H1 (cell line): Measurements from ENCODE around the gene AFAP1L2. TPM values are rescaled to one million over a fixed set of nuclear protein-coding genes. Genes with fewer than 3 reads are reported as not detected.

Experiments
- CTCF ChIA-PET: fragments of 300-600 bp; sonication (Branson Sonifier 250); formaldehyde crosslinking; loops from one replicate; lab custom pipeline; 2021; ENCODE audit not compliant: partially characterized antibody; lab: Charles Lee
- POLR2A ChIA-PET: fragments of 300-600 bp; sonication (Branson Sonifier 250); formaldehyde crosslinking; loops from one replicate; lab custom pipeline; 2021; ENCODE audit warnings: inconsistent platforms; ENCODE audit not compliant: partially characterized antibody; lab: Charles Lee
- DNase-seq, 2 experiments: peaks; one replicate each; pipeline versions ENCODE4 v3.0.0 to v3.0.0-alpha.2; 2010 to 2022; ENCODE audit warnings: low spot score in 2 of 2, low read depth in 1 of 2, mixed read lengths in 1 of 2
- FAIRE-seq: peaks from 2 replicates; lab custom pipeline; 2011; peaks lifted over from hg19 to GRCh38; lab: Jason Lieb, UNC
- H2AFZ ChIP-seq: 2 replicates; pipeline ENCODE4 v1.8.1; 2012; ENCODE audit warnings: low read length, inconsistent platforms
- H2AK5ac ChIP-seq: 2 replicates; pipeline ENCODE4 v1.6.1; 2013; ENCODE audit warnings: low read depth, low read length
- H2BK120ac ChIP-seq: replicated peaks from 2 replicates; pipeline ENCODE3; 2013; ENCODE audit warnings: low read depth, low read length, inconsistent platforms
- H2BK12ac ChIP-seq: 2 replicates; pipeline ENCODE4 v1.6.1; 2013; ENCODE audit warnings: low read depth, low read length
- H2BK15ac ChIP-seq: 2 replicates; pipeline ENCODE4 v1.6.1; 2013; ENCODE audit warnings: low read length
- H2BK20ac ChIP-seq: 2 replicates; pipeline ENCODE4 v1.6.1; 2013; ENCODE audit warnings: low read length
- H2BK5ac ChIP-seq: 2 replicates; pipeline ENCODE4 v1.6.1; 2013; ENCODE audit warnings: low read depth, low read length
- H3K14ac ChIP-seq: 2 replicates; pipeline ENCODE4 v1.6.1; 2013; ENCODE audit warnings: inconsistent platforms; ENCODE audit not compliant: insufficient read length
- H3K18ac ChIP-seq: 2 replicates; pipeline ENCODE4 v1.6.1; 2013; ENCODE audit warnings: low read length; ENCODE audit errors: extremely low read depth
- H3K23ac ChIP-seq: 2 replicates; pipeline ENCODE4 v1.6.1; 2013; ENCODE audit warnings: inconsistent platforms; ENCODE audit not compliant: insufficient read length
- H3K23me2 ChIP-seq: 2 replicates; pipeline ENCODE4 v1.6.1; 2013; ENCODE audit warnings: low read depth, low read length
- H3K27ac ChIP-seq: 2 replicates; pipeline ENCODE4 v1.6.1; 2011; ENCODE audit warnings: low read depth, low read length, inconsistent platforms
- H3K27me3 ChIP-seq, 4 experiments: replicated peaks in 1 of 4; 1 replicate in 1 of 4; 2 replicates in 3 of 4; pipeline versions ENCODE4 v1.6.1 to v1.8.1; 2011 to 2013; ENCODE audit warnings: low read length in 3 of 4, mild to moderate bottlenecking in 3 of 4, inconsistent platforms in 2 of 4, mixed read lengths in 2 of 4, moderate library complexity in 1 of 4; ENCODE audit not compliant: control insufficient read depth in 3 of 4, insufficient read depth in 3 of 4; ENCODE audit errors: extremely low read depth in 1 of 4
- H3K36me3 ChIP-seq, 4 experiments: 2 replicates each; pipeline versions ENCODE4 v1.6.1 to v1.8.1; 2011 to 2013; ENCODE audit warnings: mild to moderate bottlenecking in 4 of 4, low read length in 3 of 4, moderate library complexity in 2 of 4, control low read depth in 1 of 4, inconsistent platforms in 1 of 4; ENCODE audit not compliant: insufficient read depth in 4 of 4, control insufficient read depth in 2 of 4
- H3K4ac ChIP-seq: replicated peaks from 2 replicates; pipeline ENCODE3; 2013; ENCODE audit warnings: low read length, low read depth, mixed read lengths, inconsistent platforms; ENCODE audit not compliant: insufficient read length
- H3K4me1 ChIP-seq, 4 experiments: replicated peaks in 1 of 4; 1 replicate in 1 of 4; 2 replicates in 3 of 4; pipeline versions ENCODE4 v1.6.1 to v1.8.1; 2011 to 2013; ENCODE audit warnings: low read length in 3 of 4, inconsistent platforms in 2 of 4, mixed read lengths in 1 of 4; ENCODE audit not compliant: insufficient read depth in 4 of 4, control insufficient read depth in 3 of 4
- H3K4me2 ChIP-seq, 2 experiments: 2 replicates each; pipeline versions ENCODE4 v1.6.1 to v1.8.1; 2011 to 2013; ENCODE audit warnings: low read depth in 2 of 2, low read length in 2 of 2, control low read depth in 1 of 2, inconsistent platforms in 1 of 2, mild to moderate bottlenecking in 1 of 2; ENCODE audit not compliant: insufficient read depth in 1 of 2
- H3K4me3 ChIP-seq, 4 experiments: fragments of 200-600, 300-600 bp in 1 of 4; sonication (generic), shearing (Covaris generic), sonication (Bioruptor Twin) in 1 of 4; 2 replicates each; pipeline versions ENCODE4 v1.5.1 to v1.8.1; 2011 to 2016; ENCODE audit warnings: low read length in 4 of 4, low read depth in 3 of 4, control low read depth in 2 of 4, inconsistent platforms in 2 of 4, mild to moderate bottlenecking in 2 of 4, mixed read lengths in 1 of 4, moderate library complexity in 1 of 4; ENCODE audit not compliant: insufficient read depth in 2 of 4; ENCODE audit errors: extremely low read depth in 1 of 4
- H3K56ac ChIP-seq: replicated peaks from 2 replicates; pipeline ENCODE3; 2013; ENCODE audit warnings: low read depth, mild to moderate bottlenecking, mixed read lengths, low read length, inconsistent platforms; ENCODE audit not compliant: insufficient read length
- H3K79me1 ChIP-seq: 2 replicates; pipeline ENCODE4 v1.6.1; 2013; ENCODE audit warnings: low read depth, low read length, control low read depth
- H3K79me2 ChIP-seq, 2 experiments: 2 replicates each; pipeline versions ENCODE4 v1.6.1 to v1.8.1; 2012 to 2013; ENCODE audit warnings: low read length in 2 of 2, mild to moderate bottlenecking in 2 of 2, inconsistent platforms in 1 of 2; ENCODE audit not compliant: insufficient read depth in 2 of 2, control insufficient read depth in 1 of 2
- H3K9ac ChIP-seq, 4 experiments: replicated peaks in 1 of 4; 1 replicate in 1 of 4; 2 replicates in 3 of 4; pipeline versions ENCODE4 v1.6.1 to v1.8.1; 2011 to 2013; ENCODE audit warnings: low read depth in 3 of 4, low read length in 3 of 4, control low read depth in 2 of 4, mild to moderate bottlenecking in 2 of 4, moderate library complexity in 2 of 4, inconsistent platforms in 1 of 4; ENCODE audit errors: extremely low read depth in 1 of 4
- H3K9me3 ChIP-seq, 2 experiments: 2 replicates each; pipeline versions ENCODE4 v1.6.1 to v1.8.1; 2012 to 2013; ENCODE audit warnings: mild to moderate bottlenecking in 2 of 2, moderate library complexity in 2 of 2, control low read depth in 1 of 2, inconsistent platforms in 1 of 2, low read depth in 1 of 2, low read length in 1 of 2, mixed read lengths in 1 of 2; ENCODE audit not compliant: insufficient read depth in 2 of 2
- H4K20me1 ChIP-seq, 2 experiments: replicated peaks in 1 of 2; 2 replicates each; pipeline versions ENCODE3 to v1.8.1; 2011 to 2013; ENCODE audit warnings: inconsistent platforms in 2 of 2, low read length in 2 of 2, mild to moderate bottlenecking in 1 of 2; ENCODE audit not compliant: insufficient read depth in 2 of 2, control insufficient read depth in 1 of 2
- H4K5ac ChIP-seq: 2 replicates; pipeline ENCODE4 v1.6.1; 2013; ENCODE audit warnings: low read length, low read depth, mixed read lengths, inconsistent platforms; ENCODE audit not compliant: insufficient read length
- H4K8ac ChIP-seq: 2 replicates; pipeline ENCODE4 v1.8.0; 2013; ENCODE audit warnings: mild to moderate bottlenecking, moderate library complexity, low read length, inconsistent platforms; ENCODE audit not compliant: insufficient read depth; ENCODE audit errors: extremely low read depth
- H4K91ac ChIP-seq: replicated peaks from 2 replicates; pipeline ENCODE3; 2013; ENCODE audit warnings: low read length, mixed read lengths, inconsistent platforms; ENCODE audit not compliant: insufficient read length
- ASH2L ChIP-seq: fragments of 200-600, 300-600 bp; sonication (generic); IDR thresholded peaks from one replicate; pipeline ENCODE4 v1.7.1; 2017; ENCODE audit warnings: low read length
- ATF2 ChIP-seq: IDR thresholded peaks from 2 replicates; pipeline ENCODE4 v1.6.1; 2012; ENCODE audit warnings: low read length, inconsistent platforms
- CBX5 ChIP-seq: fragments of 300-800, 300-1000 bp; sonication (generic); IDR thresholded peaks from 2 replicates; pipeline ENCODE4 v1.7.1; 2016; ENCODE audit warnings: antibody characterized with exemption, low read length, low read depth
- CHD1 ChIP-seq: IDR thresholded peaks from 2 replicates; pipeline ENCODE4 v1.6.1; 2012; ENCODE audit warnings: low read depth, low read length, improper control_type of control experiment
- FOSL1 ChIP-seq: IDR thresholded peaks from 2 replicates; pipeline ENCODE4 v1.6.1; 2011; ENCODE audit warnings: mild to moderate bottlenecking, low read depth, low read length, moderate library complexity; ENCODE audit not compliant: insufficient read depth
- MAFK ChIP-seq: IDR thresholded peaks from 2 replicates; pipeline ENCODE4 v1.6.1; 2012; ENCODE audit warnings: low read depth, mild to moderate bottlenecking, improper control_type of control experiment, low read length
- NRF1 ChIP-seq: IDR thresholded peaks from 2 replicates; pipeline ENCODE4 v1.6.1; 2011; ENCODE audit warnings: mild to moderate bottlenecking, low read depth, low read length, improper control_type of control experiment
- RXRA ChIP-seq: IDR thresholded peaks from 2 replicates; pipeline ENCODE4 v1.6.1; 2011; ENCODE audit warnings: low read depth, mild to moderate bottlenecking, low read length, moderate library complexity; ENCODE audit not compliant: insufficient read depth
- TAF7 ChIP-seq: optimal IDR thresholded peaks from 2 replicates; pipeline ENCODE3; 2011; ENCODE audit warnings: low read depth, mild to moderate bottlenecking, inconsistent platforms, low read length, moderate library complexity, borderline replicate concordance
- WGBS, 2 experiments: shearing (Covaris generic) in 1 of 2; methylation state at CpG; one replicate each; pipeline versions ENCODE4 v1.1.6 to v1.1.7; 2013 to 2015; ENCODE audit warnings: low lambda C conversion rate in 2 of 2, mixed read lengths in 2 of 2, inconsistent platforms in 1 of 2, low coverage in 1 of 2, missing lambda C conversion rate in 1 of 2; ENCODE audit not compliant: insufficient replicate concordance in 2 of 2, insufficient coverage in 1 of 2, insufficient read length in 1 of 2; ENCODE audit errors: extremely low coverage in 1 of 2, missing lambda C conversion rate in 1 of 2; 5-methylcytosine and 5-hydroxymethylcytosine counted together
- polyA plus RNA-seq, 7 experiments: library from polyadenylated mRNA; depleted of rRNA in 3 of 7; stranded (reverse) in 5 of 7; unstranded in 2 of 7; fragments of >200 nt in 5 of 7; fragments of 200-250 nt in 2 of 7; gene quantifications; 1 replicate in 5 of 7; 2 replicates in 1 of 7; 4 replicates in 1 of 7; pipeline versions ENCODE4 v1.2.1 to v1.2.3, GENCODE V29; 2011 to 2013; ENCODE audit warnings: missing spikeins in 2 of 7, mixed read lengths in 2 of 7
- total RNA-seq: library from RNA; stranded (reverse); fragmentation: NEBNext Ultra II Directional; extraction: Animal tissue kit (Norgen Biotek cat#: 25700); gene quantifications from 2 replicates; pipeline ENCODE4 v1.2.1, GENCODE V29; 2021

AFAP1L2 gene
- total and polyA plus RNA-seq, 2 of the 8 experiments (the other 6 are each of a cell fraction or from before 2014, with no cell fraction given): 3.9 to 6.4 TPM

GRCh38 chr10:114278140-114278883, 126.0 kb downstream of the AFAP1L2 start:
- Histone ChIP-seq H3K36me3 (no peaks in the 10 kb centered on the region), H3K27ac (no peak overlapping the region), H3K9me3 (no peaks in the 10 kb centered on the region), H4K8ac (no peak overlapping the region), H3K23me2 (no peaks in the 10 kb centered on the region), H4K20me1 (no peaks in the 10 kb centered on the region), H3K23ac (no peak overlapping the region), H3K79me2 (no peaks in the 10 kb centered on the region), H4K91ac (no peak overlapping the region), H3K79me1 (no peaks in the 10 kb centered on the region), H3K18ac (no peak overlapping the region), H3K4ac (no peak overlapping the region), H2AFZ (no peak overlapping the region), H2BK15ac (no peak overlapping the region), H3K4me3 (no peak overlapping the region), H3K14ac (no peak overlapping the region), H2BK12ac (no peak overlapping the region), H4K5ac (no peak overlapping the region), H3K56ac (no peak overlapping the region), H2BK5ac (no peak overlapping the region), H3K9ac (no peak overlapping the region), H2AK5ac (no peak overlapping the region), H3K27me3 (no peaks in the 10 kb centered on the region; a peak in 1 of 7 replicates), H2BK20ac (no peak overlapping the region), H3K4me1 (no peaks in the 10 kb centered on the region; a peak in 1 of 7 replicates), H2BK120ac (no peak overlapping the region), H3K4me2 (no peak overlapping the region)
- DNase-seq (no peak), FAIRE-seq (no peak)
- CTCF ChIA-PET: interaction anchor here (0.5 to 4.1 kb wide), 22 partner anchors 8 to 863 kb away, joined by 3 to 15 read pairs (median 4); partner anchors contain the start of gene AFAP1L2
- POLR2A ChIA-PET: no interaction called here
- WGBS, 2 experiments: 96% methylated on average over 22 of the region's 22 CpGs; no CpG with 5 or more reads in 1 of the 2 experiments
- TF ChIP-seq CHD1 (no peak), ATF2 (no peak), ASH2L (no peak), NRF1 (no peak), RXRA (no peak), CBX5 (no peak), MAFK (no peak), TAF7 (no peak), FOSL1 (no peak)
